ENCODE results near the gene ADAP1.

ADAP1 gene

GRCh38 chr7:892648-893593 lies 61.6 kb downstream of the ADAP1 start:
- no peak for DNase-seq

GRCh38 chr7:891805-892204 lies 62.7 kb downstream of the ADAP1 start:
- DNase-seq: no peak

GRCh38 chr7:891291-891690 lies 63.2 kb downstream of the ADAP1 start:
- no peak for DNase-seq

- no peak for DNase-seq
Measured at GRCh38 chr7:890868-891267, 63.6 kb downstream of the ADAP1 start.

GRCh38 chr7:889391-889790 lies 65.1 kb downstream of the ADAP1 start:
- DNase-seq: no peak

- DNase-seq: no peak
Measured at GRCh38 chr7:889025-889390, 65.5 kb downstream of the ADAP1 start.

- no peak for DNase-seq
Measured at GRCh38 chr7:888081-889024, 66.1 kb downstream of the ADAP1 start.

- DNase-seq: no peak
Measured at GRCh38 chr7:887488-887820, 67.0 kb downstream of the ADAP1 start.

- DNase-seq: no peak
Measured at GRCh38 chr7:886626-887487, 67.6 kb downstream of the ADAP1 start.

- DNase-seq: no peak
Measured at GRCh38 chr7:885893-886625, 68.4 kb downstream of the ADAP1 start.

GRCh38 chr7:885261-885892 lies 69.1 kb downstream of the ADAP1 start:
- no peak for DNase-seq

GRCh38 chr7:884191-885003 lies 70.1 kb downstream of the ADAP1 start:
- DNase-seq: no peak

- DNase-seq: no peak
Measured at GRCh38 chr7:883055-884021, 71.1 kb downstream of the ADAP1 start.

GRCh38 chr7:882336-883035 lies 72.0 kb downstream of the ADAP1 start:
- no peak for DNase-seq

GRCh38 chr7:881441-882234 lies 72.8 kb downstream of the ADAP1 start:
- no peak for DNase-seq

GRCh38 chr7:880450-880849 lies 74.0 kb downstream of the ADAP1 start:
- DNase-seq: no peak

- DNase-seq: no peak
Measured at GRCh38 chr7:879706-880105, 74.8 kb downstream of the ADAP1 start.

GRCh38 chr7:879093-879492 lies 75.4 kb downstream of the ADAP1 start:
- DNase-seq: no peak

All from effector CD8-positive, alpha-beta T cell (primary cell).